Mucosa of gallbladder (tissue), 1 donor: ENCODE measurements around the gene REXO4. TPM values are rescaled to one million over a fixed set of nuclear protein-coding genes. Genes with fewer than 3 reads are reported as not detected.
A peak's percentile ranks its signal among the peaks of the same experiment; 100 is the strongest.

ENCODE experiments used
- DNase-seq: peaks from one replicate; pipeline ENCODE4 v3.0.0-alpha.2; 2020; ENCODE audit warnings: low spot score
- total RNA-seq: library from RNA; stranded (reverse); gene quantifications from one replicate; pipeline ENCODE4 v1.2.1, GENCODE V29; 2021
- donor health status: DM: no; HTN: no; CAD: no.

The REXO4 gene, protein sequence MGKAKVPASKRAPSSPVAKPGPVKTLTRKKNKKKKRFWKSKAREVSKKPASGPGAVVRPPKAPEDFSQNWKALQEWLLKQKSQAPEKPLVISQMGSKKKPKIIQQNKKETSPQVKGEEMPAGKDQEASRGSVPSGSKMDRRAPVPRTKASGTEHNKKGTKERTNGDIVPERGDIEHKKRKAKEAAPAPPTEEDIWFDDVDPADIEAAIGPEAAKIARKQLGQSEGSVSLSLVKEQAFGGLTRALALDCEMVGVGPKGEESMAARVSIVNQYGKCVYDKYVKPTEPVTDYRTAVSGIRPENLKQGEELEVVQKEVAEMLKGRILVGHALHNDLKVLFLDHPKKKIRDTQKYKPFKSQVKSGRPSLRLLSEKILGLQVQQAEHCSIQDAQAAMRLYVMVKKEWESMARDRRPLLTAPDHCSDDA
- total RNA-seq, result 27.5 TPM

DNA sequence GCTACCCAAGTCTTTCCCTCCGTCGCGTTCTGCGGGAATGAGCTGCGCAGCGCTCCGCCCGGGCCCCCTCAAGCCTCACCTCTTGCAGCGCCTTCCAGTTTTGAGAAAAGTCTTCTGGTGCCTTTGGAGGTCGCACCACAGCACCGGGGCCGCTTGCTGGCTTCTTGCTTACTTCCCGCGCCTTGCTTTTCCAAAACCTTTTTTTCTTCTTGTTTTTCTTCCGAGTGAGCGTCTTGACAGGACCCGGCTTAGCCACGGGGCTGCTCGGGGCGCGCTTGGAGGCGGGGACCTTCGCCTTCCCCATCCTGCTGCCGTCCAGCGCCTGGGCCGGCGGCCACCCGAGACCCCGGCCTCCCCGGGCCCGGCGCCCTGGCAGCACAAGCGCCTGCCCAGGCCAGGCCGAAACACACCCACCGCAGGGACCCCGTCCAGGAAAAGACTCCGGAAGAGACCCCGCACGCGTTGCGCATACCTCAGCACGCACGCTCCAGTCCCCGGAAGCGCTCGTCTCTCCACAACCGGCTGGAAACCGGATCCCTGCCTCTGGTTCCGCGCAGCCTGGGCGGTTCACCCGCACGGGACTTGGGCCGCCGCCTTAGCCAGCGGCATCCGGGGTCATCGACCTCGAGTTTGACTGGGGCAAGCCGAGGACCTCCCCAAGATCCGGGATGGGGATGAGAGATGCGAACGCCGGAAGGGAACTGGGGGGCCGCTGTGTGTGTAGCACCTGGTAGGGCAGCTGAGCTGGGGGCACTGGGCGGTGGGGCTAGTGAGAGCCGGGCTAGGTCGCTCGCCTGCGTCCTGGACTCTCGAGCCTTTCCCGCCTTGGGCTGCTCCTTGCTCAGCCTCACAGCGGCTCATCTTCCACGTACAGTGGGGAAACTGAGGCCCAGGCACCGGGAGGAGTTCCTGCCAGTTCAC is at the start of gene REXO4:
REXO4 (minus strand) TSS at position 470 of the 921 bp plus-strand sequence; CDS start at position 304, 166 bp downstream.
- DNase-seq, result peak; percentile 78

DNA sequence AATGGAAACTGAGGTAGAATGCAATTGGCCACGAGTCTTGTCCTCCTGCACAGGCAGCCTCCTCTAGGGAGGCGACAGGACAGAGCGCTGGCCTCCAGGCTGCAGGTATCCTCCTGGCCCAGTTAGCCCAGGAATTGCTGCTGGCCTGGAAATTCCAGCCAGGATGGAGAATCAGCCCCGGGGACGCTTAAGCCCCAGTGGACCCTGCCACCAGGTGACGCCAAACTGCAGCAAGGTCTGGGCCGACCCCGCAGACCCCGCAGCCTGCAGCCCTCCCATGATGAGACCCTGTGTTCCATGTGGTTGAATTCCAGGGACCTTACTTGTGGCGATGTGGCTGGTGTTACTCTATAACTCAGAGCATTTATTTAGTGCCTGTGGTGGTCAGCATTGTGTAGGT is 49.3 kb upstream of the REXO4 start:
- DNase-seq, result no peak

DNA sequence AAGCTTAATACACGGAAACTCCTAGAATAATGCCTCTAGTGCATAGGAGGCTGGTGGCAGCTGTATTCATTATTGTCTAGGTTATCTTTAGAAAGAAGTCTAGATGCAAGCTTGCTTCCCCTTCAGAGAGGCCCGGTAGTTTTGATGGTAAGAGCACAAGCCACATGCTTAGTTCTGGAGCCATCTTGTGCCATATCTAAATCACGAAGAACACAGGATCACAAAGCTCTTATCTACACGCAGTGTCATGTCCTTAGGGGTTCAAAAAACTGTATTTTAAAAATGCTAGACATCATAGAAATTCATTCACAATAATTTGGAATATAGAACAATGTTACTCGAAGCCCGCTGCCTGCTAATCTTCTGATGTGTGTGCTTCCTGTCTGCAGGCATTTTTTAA is 48.2 kb upstream of the REXO4 start:
- no peak for DNase-seq

DNA sequence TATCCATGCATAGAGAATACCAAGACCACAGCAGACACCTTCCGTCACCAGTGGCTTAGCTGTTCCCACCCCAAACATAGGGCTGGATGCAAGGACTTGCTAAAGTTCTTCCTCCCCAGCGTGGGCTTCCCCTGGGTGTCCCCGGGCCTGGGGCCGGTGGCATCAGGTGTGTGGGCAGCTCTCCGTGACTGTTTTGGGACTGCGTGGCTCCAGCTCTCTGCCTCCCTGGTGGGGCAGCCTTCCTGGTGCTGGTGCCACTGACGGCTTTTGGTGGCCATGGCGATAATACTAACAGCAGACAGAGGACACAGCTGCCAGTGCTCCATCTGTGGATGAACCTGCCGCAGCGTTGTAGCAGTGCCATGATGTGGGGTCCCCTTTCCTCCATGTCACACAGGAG is 46.8 kb upstream of the REXO4 start:
- no peak for DNase-seq

DNA sequence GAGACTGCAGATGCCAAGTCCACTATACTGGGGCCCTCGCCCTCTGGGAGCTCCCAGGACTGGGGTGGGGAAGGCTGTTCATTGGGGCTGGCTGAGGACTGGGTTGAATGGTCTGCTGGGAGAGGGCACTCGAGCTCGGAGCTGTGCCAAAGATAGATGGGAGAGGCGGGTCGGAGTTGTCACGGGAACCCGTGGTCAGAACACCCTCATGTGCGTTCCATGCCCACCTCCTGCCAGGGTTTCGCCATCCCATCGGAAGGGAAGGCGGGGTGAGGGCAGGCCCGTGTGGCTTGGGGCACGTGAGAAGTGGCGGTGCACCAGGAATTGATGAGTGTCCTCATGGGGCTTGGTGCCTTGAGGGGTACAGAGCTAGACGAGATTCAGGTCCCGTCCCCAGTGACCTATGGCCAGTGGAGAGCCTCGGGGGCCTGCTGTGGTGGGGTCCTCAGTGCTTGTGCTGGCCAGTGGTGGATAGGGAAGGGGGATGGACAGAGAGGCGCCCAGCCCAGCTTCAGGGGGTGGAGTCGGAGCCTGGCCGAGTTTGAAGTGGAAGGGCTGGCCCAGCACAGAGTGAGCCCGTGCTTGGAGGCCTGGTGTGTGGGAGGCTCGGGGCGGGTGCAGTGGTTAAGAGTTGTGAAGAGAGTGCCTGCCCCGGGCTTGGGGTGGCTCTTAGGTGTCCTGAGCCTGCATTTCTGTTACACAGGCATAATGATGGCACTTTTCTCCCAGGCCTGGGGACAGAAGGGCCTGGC is 46.2 kb upstream of the REXO4 start:
- no peak for DNase-seq

DNA sequence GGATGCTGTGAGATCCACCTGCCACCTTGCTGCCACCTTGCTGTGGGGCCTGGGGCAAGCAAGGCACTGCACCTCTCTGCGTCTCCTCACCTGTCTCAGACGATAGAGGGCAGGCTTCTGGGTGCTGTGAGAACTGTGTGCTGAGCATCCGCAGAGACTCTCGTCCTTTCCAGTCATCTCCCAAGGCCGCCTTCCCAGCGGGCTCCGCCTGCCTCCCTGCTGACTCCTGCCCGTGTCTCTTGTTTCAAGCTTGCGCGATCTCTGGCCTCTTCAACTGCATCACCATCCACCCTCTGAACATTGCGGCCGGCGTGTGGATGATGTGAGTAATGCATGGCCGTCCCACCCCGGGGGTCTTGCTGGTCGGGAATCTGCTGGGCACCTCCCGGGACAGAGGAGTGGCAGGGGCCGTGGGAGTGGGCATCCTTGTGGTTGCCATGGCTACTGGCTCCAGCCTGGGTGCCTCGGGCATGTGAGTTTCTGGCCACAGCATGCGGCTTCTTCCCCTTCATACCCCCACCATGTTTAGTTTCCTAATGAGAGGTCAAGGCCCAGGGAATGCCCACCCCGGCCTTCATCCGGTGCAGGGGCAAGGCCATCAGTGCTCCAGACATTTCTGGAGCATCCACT is 45.5 kb upstream of the REXO4 start:
- no peak for DNase-seq

DNA sequence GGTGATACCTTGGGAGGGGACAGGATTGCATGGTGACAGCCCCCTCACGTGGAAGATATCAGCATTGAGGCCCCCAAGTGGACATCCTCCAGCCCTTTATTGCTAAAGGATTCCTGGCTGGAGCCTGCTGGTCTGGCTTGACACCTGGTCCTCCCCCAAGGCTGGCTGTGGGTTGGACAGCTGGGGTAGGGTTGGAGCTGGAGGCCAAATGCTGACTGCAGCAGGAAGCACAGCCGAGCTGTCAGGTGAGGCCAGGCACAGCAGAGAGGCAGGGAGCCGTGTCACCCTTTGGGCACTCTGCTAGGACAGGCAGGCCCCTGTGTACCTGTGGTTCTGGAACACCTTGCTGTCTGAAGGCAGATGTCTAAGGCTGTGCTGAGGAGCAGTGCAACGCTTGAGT is 44.2 kb upstream of the REXO4 start:
- DNase-seq, result no peak

DNA sequence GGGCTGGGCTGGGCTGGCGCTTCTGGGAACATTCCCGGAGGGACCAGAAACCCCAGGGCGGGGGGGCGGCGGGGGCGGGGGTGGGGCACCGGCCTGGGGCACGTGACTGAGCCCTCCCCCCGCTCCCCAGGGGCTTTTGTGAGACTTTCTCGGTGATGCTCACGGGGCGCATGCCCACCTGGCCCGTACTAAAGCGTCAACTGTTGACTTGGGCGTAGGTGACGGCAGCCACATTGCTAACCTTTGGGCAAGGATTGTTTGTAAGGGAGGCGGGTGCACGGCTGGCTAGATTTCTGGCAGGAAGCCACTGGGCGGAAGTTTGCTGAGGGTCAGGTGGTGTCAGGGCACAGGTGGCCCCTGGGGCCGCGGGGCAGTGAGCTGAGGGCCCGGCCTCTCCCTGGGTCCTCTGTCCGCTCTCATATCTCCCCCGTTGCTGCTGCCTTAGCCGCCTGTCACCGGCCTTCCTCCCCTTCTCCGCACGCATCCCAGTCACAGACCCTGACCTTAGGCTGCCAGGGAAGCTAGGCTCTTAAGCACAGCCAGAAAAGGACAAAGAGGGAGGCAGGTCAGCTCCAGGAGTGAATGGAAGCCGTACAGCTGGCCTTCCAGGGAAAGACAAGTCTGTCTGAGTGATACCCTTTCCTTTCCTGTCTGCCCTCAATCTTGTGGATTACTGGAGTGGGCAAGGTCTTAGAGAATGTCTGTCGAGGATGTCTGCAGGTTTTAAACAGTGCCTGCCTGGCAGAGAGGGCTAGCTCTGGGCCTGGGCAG is 42.8 kb upstream of the REXO4 start:
- DNase-seq, result peak; percentile 43

DNA sequence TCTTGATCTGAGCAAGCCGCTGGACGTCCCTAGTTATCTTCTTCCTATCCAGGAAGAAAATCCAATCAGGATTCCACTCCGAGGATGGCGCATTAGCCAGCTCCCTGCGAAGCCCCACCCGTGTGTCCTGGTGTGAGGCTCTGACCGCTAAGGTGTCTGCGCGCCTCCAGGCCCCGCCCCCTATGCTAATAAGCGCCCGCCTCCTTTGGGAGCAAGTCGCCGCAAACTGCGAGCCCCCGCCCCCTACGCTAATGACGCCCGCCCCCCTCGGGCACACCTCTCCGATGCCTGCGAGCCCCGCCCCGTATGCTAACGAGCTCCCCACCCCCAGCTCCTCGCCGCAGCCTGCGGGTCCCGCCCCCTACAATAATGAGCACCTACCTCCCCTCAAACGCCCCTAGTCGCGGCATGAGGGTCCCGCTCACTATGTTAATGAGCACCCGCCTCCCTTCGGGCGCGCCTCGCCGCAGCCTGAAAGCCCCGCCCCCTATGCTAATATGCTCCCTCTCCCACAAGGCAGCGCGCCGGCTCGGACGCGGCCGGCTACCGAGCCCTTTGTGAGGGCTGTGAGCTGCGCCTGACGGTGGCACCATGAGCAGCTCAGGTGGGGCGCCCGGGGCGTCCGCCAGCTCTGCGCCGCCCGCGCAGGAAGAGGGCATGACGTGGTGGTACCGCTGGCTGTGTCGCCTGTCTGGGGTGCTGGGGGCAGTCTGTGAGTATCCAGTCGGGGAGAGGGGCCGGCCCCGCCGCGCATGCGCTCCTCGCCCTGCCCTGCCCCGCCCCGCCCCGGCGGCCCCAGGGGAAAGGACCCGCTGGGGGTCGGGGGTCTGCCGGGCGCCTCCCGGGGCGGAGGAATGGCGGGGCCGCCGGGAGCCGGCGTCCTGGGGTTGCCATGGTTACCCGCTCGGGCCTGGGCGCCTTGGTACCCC is 41.9 kb upstream of the REXO4 start, which contains the start of gene CACFD1:
CACFD1 (plus strand) TSS at position 503 of the 929 bp plus-strand sequence; CDS start at position 592, 89 bp downstream.
- DNase-seq, result peak; percentile 97

DNA sequence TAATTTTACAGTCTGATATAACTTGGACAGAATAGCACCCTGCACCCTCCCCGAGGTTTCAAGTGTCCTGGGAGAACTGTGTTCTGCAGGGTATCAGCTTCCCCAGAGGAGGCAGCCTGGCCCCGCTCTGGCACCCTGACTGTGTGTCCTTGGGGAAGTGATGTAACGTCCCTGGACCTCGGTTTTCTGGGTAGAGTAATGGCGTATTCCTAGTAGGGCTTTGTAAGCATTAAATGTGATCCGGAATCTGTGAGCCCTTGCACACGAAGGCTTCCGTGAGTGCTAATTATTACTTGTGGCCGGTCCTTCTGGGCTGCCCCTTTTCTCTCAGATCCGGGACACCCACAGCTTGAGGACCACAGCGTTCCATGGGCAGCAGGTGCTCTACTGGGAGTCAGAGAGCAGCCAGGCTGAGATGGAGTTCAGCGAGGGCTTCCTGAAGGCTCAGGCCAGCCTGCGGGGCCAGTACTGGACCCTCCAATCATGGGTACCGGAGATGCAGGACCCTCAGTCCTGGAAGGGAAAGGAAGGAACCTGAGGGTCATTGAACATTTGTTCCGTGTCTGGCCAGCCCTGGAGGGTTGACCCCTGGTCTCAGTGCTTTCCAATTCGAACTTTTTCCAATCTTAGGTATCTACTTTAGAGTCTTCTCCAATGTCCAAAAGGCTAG is 41.0 kb upstream of the REXO4 start:
- no peak for DNase-seq

DNA sequence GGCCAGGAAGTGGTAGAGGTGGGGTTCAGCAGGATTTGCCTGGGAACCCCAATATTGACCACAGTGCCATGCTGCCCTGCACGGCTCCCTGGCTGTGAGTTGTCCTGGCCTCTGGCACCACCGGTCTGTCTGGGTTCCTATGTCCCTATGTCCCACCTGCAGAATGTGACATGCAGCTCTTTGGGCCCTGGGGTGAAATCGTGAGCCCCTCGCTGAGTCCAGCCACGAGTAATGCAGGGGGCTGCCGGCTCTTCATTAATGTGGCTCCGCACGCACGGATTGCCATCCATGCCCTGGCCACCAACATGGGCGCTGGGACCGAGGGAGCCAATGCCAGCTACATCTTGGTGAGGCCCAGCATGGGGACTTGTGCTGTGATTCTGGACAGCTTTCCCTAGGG is 39.9 kb upstream of the REXO4 start:
- no peak for DNase-seq

DNA sequence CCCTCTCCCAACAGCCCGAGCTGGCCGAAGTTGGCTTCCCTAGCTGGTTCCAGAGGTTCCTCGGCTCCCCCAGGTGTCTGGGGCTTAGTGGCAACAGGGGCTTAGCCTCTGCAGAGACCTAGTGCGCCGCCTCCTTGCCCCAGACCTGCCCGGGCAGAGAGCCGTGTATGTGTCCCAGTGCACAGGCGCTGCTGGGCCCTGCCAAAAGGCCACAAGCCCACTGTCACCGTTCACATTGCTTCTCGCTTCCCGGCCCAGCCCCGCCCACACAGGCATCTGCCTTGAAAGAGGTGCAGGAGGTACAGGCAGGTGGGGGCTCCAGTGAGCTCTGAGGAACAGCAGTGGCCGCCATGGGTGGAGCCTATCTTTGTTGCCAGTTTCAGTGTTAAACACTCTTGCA is 39.4 kb upstream of the REXO4 start:
- DNase-seq, result no peak

DNA sequence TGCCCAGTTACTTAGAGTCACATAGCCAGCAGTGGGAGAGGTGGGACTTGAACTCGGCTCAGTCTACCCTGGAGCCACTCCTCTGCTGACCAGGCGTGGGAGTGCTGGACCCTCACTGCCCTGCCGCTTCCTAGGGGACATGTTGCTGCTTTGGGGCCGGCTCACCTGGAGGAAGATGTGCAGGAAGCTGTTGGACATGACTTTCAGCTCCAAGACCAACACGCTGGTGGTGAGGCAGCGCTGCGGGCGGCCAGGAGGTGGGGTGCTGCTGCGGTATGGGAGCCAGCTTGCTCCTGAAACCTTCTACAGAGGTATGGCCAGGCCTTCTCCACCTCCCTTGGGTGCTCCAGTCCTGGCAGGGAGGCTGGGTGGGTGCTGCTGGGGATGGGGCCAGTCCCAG is 38.6 kb upstream of the REXO4 start:
- DNase-seq, result no peak

DNA sequence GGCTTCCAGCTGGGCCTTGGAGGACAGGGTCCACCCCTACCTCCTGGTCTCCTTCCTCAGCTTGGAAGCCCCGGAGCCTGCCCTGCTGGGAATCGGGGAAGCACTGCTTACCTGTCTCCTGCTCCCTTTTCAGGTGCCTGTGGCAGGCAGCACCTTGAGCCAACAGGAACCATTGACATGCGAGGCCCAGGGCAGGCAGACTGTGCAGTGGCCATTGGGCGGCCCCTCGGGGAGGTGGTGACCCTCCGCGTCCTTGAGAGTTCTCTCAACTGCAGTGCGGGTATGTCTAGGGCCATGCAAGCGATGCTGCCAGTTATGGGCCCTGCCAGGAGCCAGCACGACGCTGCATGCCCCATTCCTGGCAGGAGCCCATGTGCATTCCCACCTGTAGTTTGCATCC is 38.1 kb upstream of the REXO4 start:
- DNase-seq, result no peak

DNA sequence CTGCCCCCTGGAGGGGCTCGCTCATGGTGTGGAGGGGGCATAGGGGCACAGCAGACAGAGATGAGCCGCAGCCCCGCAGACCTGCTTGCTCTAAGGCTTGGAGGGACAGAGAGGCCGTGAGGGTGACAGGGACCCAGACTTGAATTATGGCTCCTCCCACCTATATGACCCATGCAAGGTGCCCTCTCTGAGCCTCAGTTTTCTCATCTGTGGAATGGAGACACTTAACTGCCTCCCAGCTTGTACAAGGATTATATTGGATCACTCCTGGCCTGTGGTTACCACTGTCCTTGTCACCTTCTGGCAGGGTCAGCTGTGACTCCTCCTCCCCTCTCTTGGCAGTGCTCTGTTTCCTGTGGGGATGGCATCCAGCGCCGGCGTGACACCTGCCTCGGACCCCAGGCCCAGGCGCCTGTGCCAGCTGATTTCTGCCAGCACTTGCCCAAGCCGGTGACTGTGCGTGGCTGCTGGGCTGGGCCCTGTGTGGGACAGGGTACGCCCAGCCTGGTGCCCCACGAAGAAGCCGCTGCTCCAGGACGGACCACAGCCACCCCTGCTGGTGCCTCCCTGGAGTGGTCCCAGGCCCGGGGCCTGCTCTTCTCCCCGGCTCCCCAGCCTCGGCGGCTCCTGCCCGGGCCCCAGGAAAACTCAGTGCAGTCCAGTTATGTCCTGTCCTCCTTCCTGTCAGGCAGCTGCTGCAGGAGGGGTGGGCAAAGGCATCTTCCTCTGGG is 37.3 kb upstream of the REXO4 start:
- no peak for DNase-seq

DNA sequence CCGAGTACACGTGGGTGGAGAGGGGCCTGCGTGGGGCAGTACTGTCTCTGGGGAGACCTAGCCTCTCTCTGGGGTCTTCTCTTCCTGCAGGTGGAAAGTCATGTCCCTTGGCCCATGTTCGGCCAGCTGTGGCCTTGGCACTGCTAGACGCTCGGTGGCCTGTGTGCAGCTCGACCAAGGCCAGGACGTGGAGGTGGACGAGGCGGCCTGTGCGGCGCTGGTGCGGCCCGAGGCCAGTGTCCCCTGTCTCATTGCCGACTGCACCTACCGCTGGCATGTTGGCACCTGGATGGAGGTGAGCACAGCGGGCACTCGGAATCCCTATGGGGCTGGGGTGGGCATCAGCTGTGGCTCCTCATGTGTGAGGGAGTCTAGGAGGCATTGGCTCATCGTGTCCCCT is 36.5 kb upstream of the REXO4 start:
- DNase-seq, result no peak

DNA sequence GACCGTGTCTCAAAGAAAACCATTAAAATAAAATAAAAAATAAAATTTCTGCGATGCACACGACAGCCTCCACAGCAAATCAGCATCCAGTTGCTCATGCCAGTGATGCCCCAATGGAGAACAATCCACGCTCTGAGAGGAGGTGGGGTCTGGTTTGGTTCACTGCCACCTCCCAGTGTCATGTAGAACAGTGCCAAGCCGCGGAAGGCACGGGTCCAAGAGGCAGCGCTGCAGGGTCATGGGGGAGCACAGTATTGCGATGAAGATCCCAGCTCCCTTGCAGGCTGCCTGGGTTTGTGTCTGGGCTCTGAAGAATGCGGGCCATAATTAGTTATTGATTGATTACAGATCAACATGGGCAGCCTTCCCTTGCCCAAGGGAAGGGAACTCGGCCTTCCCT is 35.8 kb upstream of the REXO4 start:
- DNase-seq, result no peak

DNA sequence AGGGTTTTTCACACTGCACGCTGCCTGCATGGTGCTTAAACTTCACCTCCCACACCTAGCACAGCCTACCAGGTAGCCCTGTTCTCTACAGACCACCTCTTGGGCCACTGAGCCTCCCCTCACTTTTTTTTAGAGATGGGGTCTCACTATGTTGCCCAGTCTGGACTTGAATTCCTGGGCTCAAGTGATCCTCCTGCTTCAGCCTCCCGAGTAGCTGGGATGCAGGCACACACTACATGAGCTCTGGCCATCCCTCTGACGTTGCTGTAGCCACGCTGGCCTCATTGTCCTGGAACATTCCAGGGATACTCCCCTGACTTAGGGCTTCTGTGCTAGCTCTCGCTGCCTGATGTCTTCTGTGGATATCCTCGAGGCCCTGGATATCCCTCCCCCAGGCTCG is 34.8 kb upstream of the REXO4 start:
- no peak for DNase-seq
